Mesenteric fat pad (tissue), 1 donor: Measurements from ENCODE around the gene PTPRH. TPM values are rescaled to one million over a fixed set of nuclear protein-coding genes. Genes with fewer than 3 reads are reported as not detected.
A peak's percentile ranks its signal among the peaks of the same experiment; 100 is the strongest.
"Not testable (repeated sequence)": the region's sequence is repeated elsewhere in the genome, so short reads cannot be mapped to it uniquely, and the experiment has no call there.

Experiments used
- DNase-seq: peaks from one replicate; pipeline ENCODE4 v3.0.0-alpha.2; 2020; ENCODE audit warnings: low spot score
- total RNA-seq: library from RNA; stranded (reverse); fragmentation: NEBNext Ultra II Directional; extraction: Animal tissue kit (Norgen Biotek cat#: 25700); gene quantifications from one replicate; pipeline ENCODE4 v1.2.1, GENCODE V29; 2021
- donor health status: DM: yes; HTN: yes; CAD: no.

PTPRH gene
- total RNA-seq, 1 donor from 2014 or later: 1.00 TPM

DNA sequence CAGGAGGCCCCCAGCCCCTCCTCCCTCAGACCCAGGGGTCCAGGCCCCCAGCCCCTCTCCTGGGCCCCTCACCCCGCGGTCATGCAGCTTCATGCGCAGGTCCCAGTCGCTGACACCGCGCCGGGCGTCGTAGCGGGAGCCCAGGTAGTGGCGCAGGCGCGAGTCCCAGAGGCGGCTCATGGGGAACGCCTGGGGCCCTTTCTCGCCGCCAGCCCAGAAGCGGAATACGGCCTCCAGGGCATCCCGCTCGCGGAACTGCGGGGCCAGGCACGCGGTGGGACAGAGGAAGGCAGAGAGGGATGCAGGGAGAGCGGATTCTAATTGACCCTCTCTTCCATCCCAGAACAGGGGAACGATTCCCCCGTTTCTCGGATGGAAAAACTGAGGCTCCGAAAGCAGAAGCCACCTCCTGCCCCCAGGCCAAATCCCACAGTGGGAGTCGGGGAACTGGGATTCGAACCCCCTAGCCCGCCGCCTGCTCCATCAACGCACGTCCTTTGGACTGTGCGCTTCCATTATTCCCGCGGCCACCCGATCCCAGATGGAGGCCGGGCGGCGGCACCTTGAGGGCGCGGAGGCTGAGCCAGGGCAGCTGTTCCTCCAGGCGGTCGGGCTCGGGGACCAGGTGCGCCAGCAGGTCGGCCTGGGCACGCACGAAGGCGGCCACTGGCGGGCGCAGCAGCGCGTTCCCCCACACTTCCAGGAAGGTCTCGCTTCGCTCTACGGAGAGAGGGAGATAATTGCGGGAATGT lies 47.6 kb downstream of the PTPRH start:
- DNase-seq: no peak

DNA sequence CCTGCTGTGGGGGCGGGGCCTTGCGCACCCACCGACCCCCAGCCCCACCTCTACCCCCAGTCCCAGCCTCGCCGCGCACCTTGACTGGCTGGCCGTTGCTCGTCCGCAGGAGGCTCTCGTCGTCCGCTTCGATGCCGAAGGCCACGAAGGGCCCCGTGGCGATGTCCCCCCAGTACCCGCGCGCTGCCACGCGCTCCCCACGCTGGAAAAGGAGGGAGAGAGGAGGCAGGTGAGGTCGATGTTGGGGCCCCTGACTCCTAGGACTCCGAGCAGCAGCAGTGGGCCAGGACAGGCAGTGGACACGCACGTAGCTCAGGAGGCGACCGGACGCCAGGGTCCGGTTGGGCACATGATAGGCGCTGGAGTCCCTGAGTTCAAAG lies 48.3 kb downstream of the PTPRH start:
- DNase-seq: no peak

DNA sequence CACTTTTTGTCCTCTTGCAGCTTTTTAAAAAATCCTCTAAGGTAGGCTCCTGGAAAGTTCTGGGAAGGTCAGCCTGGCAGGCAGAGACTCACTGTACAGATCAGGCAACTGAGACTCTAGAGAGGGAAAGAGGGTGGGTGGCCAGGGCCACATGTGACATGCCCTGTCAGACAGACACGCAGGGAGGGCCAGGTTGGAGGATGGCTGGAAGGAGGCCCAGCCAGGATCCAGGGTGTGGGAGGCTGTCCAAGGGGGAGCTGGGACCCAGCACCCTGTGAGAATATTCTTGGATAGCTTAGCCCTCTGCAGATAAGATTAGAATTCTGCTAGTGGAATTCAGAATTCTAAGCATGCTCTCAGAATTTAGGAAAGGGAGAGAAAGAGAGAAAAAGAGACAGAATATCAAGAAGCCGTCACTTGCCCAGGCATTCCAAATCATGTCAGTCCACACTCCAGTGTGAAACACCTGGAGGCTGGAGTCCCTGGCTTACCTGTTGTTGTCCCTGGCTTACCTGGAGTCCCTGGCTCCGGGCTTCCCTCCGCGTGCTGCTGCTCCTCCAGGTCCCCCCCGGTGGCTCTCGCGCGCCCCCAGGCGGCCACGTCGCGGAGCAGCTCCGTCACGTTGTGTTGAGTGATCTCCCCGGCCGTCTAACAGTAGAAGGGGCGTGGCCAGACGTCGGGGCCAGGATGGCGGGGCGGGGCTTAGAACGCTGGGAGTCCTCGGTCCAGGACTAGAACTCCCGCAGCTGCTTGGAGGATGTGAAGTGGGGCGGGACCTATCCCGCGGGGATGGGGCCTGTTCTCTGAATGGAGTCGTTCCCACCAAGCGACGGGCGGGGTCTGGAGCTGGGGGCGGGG lies 48.9 kb downstream of the PTPRH start:
- peak; percentile 92 for DNase-seq

DNA sequence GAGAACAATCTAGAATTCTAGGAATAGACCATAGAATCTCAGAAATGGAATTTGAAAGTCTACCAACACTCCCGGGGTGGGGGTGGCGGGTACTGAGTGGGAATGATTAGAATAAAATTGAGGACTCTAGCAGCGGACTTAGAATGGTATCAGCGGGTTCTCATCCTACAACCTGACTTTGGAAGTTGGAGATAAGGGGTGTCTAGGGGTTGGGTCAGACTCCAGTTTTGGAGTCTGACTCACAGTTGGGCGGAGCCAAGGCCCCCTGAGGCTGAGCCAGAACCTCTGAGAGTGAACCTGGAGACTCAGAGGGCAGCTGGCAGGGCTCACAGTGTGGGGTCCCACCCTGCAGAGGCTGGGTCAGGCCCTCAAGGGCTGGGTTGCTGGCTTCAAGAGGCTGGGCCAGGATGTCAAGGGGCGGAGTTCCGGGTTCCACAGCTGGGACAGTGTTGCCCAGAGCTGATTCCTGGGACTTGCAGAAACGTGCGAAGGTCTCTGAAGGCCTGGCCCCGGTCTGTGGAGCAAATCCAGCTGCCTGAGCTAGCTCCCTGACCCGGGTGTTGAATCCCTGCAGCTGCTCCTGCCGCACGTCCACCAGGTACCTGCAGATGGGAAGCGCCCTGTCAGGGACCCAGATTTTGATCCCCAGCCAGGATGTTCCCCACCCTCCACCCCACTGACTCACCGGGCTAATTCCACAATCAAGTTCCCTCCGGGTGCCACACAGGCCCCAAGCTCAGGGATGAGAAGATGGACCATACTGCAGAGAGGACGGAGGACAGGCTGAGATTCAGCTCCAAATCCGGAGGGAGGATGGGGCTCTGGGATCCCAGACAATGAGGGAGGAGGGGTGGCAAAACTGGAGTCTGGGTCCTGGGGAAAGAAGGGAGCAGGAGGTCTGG lies 50.2 kb downstream of the PTPRH start:
- no peak for DNase-seq

DNA sequence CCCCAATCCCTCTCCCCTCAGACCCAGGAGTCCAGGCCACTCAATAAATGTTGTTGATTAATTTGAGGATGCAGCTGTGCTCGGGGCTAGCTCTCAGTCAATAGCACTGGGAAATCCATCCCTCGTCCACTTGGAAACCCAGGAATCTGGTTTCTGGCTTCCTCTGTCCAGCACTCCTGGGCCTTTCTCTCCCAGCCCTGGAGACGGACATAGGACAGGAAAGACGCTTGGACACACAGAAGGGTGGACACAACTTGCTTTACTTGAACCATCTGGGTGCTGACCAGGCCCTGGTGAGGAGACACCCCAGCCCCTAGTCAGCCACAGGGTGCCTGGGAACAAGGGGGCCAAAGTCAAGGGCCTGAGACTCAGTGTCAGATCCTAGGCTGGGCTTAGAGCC lies 50.9 kb downstream of the PTPRH start:
- no peak for DNase-seq

DNA sequence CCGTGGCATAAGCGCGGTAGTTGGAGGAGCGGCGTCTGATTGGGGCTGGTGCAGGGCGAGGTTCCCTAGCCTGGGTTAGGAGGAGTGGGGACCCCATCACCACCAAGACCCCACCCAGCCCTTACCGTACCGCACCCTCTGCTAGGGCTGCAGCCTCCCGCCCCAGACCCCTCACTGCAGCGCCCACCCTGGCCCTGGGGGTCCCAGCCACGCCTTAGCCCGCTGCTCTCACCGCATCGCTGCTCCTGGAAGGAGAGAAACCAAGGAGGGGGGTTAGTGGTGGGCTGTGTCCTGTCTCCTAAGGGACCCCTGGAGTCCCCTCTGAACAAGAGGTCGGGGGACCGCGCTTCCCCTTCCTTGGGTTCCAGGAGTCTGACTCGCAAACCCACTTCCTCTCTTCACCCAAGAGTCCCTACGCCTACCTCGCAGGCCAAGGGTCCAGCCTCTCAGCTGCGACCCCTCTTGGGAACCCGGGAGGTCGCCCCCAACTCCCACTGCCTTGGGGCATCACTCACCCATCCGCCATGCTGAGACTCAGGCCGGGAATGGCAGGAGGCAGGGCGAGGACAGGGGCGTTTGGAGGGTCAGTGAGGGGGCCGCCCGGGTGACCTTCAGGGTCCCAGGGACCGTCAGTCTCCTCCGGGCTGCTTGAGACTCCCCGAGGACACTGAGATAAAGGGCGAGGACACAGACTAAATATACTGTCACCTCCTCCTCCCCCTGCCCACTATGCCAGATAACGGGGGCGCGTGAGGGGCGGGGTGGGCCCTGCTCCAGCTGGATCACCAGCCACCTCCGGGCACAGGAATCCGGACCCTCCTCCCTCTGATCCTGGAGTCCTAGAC lies 52.0 kb downstream of the PTPRH start, which contains the start of gene TNNI3:
TNNI3 (minus strand) TSS at position 669 of the 845 bp plus-strand sequence; CDS start at position 526, 143 bp downstream.
- DNase-seq: no peak

DNA sequence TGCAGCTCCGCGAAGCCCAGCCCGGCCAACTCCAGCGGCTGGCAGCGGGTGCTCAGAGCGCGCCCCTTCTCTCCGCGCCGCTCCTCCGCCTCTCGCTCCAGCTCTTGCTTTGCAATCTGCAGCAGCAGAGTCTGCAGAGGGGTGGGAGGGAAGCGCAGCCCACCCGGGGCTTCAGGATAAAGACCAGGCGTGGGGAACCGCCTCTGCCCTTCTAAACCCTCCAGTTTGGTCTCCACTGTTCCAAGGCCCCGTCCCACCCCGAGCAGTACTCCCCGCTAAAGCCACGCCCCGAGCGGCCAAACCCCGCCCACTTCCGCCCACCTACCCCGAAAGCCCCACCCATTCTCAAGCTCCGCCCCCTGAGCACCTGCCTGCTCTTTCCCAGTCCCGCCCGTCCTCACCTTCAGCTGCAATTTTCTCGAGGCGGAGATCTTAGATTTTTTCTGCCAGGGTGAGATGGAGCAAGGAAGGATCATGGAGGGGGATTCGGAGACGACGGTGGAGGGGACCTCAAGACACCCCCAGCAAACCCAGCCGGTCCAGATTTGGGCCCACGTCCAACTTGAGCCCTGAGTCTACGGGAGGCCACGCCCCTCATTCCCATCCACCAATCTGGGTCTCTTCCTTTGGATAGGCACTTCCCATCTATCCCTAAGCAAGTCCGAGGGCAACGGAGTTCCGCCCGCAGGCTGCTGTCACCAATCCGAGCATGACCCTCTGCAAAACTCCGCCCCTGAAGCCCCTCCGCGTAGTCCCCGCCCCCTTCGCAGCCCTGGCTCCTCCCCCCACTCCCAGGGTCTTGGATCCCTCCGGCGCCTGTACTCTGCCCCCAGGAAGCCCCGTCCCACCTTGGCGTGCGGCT lies 52.9 kb downstream of the PTPRH start:
- no peak for DNase-seq

DNA sequence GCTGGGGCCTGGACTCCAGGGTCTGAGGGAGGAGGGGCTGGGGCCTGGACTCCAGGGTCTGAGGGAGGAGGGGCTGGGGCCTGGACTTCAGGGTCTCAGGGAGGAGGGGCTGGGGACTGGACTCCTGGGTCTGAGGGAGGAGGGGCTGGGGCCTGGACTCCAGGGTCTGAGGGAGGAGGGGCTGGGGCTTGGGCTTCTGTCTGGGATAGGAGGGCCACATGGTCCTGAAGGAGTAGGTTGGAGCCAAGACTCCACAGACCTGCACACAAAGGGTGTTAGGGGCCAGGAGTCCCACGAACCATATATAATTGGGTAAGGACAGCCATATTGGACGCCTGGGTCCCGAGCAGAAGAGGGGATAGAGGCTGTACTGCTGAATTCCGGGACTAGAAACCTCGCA lies 53.5 kb downstream of the PTPRH start:
- not testable (repeated sequence) for DNase-seq

DNA sequence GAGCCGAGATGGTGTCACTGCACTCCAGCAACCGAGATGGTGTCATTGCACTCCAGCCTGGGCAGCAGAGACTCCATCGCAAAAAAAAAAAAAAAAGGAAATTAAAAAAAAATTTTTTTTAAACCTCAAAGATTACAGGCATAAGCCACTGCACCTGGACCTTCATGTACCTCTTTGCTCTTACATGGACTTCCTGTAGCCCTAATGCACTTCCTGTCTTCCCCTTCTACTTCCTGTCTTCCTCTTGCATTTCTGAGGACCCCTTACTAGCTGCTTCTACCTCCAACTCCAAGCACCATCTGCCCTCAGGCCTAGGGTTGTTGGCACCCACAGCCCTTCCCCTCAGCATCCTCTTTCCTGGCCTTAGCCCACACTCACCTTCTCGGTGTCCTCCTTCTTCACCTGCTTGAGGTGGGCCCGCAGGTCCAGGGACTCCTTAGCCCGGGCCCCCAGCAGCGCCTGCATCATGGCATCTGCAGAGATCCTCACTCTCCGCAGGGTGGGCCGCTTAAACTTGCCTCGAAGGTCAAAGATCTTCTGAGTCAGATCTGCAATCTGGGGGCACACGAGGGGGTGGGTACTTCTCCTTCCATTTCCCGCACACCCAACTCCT lies 55.5 kb downstream of the PTPRH start:
- no peak for DNase-seq

DNA sequence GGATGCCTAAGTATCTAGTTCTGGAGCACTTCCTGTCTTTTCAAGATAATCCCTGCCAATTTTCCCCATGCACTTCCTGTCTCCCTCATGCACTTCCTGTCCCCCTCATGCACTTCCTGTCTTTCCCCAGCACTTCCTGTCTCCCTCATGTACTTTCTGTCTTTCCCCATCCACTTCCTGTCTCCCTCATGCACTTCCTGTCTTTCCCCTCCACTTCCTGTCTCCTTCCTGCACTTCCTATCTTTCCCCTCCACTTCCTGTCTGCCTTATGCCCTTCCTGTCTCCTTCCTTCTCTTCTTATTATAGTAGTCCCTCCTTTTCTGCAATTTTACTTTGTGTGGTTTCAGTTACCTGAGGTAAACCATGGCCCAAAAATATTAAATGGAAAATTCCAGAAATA lies 57.3 kb downstream of the PTPRH start:
- no peak for DNase-seq

DNA sequence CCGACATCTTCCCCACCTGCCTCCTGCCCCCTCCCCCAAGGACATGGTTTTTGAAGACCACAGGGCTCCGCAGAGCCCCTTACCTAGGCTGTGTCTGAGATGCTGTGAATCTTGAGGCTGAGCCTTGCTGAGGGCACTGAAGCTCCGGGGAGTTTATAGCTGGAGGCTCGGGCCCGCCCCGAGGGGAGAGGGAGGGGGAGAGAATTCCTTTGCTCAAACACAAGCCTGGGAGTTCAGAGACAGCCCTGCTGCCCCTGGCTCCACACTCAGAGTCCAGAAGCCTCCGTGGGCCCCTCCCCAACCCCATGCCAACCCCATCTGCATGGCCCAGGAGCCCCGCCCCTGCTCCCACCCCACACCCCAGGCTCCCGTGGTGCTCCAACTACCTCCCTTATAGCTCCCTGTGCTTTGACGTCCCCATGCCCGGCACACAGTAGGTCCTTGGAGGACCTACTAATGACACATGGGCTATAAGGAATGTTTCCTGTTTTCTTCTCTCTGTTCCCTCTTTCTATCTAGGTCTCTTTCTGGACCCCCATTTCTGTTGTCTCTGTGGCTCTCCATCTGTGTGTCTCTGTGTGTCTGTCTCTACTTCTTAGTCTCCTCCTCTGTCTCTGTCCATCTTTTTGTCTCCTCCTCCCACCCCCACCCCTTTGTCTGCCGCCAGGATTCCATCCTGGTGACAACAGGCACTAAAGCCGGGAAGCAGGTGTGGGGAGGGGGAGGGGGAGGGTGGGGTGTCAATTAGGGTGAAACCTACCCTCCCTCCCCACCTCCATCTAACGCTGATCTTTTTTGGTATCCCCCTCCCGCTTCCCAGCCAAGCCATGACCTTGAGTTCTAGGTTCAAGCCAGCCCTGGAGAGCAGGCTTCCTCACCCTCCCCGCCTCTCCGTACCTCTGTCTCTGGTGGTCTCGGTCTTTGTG lies 60.0 kb downstream of the PTPRH start, which contains the start of gene TNNT1:
TNNT1 (minus strand) TSS at position 129 of the 926 bp plus-strand sequence. CDS start 2,049 bp downstream, outside the sequence.
- DNase-seq: no peak

DNA sequence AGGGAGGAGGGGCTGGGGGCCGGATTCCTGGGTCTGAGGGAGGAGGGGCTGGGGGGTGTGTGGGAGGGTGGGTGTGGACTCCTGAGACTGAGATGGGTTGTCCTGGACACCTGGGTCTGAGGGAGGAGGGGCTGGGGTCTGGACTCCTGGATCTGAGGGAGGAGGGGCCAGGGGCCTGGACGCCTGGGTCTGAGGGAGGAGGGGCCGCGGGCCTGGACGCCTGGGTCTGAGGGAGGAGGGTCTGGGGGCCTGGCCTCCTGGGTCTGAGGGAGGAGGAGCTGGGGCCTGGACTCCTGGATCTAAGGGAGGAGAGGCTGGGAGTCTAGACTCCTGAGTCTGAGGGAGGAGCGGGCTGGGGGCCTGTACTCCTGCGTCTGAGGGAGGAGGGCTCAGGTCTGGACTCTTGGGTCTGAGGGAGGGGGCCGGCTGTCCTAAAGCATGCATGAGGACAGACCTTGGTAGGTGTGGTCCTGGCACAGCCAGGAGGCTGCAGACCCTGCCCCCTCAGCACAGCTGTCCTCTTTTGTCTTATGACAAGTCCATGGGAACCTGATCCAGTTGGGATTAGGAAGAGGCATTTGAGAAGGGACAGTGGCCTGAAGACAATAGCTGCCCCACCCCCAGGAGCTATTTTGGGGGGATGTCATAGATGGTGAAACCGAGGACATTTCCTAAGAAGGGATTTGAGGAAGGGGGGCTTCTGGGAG lies 61.6 kb downstream of the PTPRH start:
- DNase-seq: no peak

DNA sequence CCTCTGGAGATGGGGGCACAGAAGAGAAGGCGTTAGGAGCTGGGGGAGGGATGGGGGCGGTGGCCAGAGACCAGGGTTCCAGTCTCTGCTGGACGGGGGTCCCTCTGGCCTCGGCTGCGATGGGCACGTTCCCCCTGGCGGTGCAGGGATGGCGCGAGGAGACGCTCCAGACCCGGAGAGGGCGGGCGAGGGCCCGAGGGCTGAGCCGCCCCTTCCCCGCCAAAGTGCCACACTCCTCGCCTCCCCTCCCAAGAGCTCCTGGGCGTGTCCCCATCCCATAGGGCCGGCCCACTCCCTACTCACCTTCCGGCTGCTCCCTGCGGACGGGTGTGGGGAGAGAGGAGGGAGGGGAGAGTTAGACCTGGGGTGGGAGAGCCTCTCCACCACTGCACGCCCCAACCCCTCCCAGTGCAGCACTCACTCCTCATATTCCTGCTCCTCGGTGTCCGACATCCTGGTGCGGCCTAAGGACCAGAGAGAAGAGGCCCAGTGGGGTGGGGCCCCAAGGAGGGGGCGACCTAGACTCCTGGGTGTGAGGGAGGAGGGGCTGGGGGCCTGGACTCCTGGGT lies 62.5 kb downstream of the PTPRH start:
- DNase-seq: no peak

DNA sequence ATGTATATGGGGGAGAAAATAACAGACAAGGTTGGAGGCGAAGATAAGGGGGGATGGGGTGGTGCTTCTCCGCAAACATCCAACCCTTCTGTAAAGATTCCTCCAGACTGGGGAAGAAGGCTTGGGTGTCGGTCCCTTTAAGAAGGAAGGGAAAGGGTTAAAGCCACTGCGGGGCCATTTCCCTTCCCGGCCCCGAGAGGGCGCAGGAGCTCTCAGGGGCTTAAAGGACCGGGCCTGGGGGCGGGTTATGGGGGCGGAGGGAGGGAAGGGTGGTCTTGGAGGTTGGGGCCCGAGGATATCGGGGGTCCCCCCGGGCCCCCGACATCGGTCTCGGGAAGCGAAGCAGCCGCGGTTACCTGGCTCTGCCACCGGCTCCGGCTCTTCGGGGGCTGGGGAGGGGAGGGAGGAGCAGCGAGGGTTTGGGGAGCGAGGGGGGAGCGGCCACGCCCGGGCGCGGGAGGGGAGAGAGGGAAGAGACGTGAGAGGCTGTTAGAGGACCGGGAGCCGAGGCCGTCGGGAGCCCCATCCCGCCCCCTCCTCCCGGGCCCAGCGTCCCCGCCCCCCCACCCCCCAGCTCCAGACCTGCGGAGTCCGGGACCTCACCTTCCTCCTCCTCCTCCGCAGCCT lies 63.1 kb downstream of the PTPRH start:
- DNase-seq: no peak

DNA sequence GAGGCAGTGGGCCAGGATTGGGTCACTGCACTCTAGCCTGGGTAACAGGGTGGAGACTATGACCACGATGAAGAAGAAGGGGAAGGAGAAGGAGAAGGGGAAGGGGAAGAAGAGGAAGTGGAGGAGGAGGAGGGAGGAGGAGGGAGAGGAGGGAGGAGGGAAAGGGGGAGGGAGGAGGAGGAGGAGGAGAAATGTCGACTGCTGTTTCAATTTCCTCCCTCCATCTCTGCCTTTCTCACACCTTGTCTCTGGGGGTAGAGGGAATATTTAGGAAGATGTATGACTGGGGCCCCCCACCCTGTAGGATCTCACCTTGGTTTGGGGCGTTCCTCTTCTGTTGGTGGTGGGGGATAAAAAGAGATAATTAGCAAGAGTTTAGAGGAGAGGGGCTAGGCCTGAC lies 64.1 kb downstream of the PTPRH start:
- DNase-seq: no peak

DNA sequence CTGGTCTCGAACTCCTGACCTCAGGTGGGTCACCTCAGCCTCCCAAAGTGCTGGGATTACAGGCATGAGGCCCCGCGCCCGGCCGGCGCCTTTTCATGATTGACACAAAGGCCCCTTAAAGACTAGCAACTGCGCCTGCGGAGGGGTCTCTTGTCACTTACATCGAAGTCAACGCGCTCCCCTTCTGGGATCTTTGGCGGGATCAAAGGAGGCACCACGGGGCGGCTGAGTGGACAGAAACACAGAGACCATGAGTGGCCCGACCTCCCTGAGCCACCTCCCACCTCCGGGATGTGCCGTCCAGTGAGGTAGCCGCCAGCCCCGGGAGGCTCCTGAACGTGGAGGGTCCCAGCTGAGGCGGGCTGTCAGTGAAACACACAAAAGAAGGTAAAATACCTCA lies 67.6 kb downstream of the PTPRH start:
- no peak for DNase-seq
